Loucy (cell line): ENCODE results near the gene BCAN.
"Not testable (repeated sequence)": the region's sequence is repeated elsewhere in the genome, so short reads cannot be mapped to it uniquely, and the experiment has no call there.

Experiments used
- H2AFZ ChIP-seq: fragments of 200-600 bp; sonication (generic); 2 replicates; pipeline ENCODE4 v1.6.0; 2016; ENCODE audit warnings: antibody characterized with exemption, mild to moderate bottlenecking, low read length, moderate library complexity
- H3F3A ChIP-seq: fragments of 200-600 bp; 2 replicates; pipeline ENCODE4 v1.6.0; 2016; ENCODE audit warnings: antibody characterized with exemption, low read depth, mild to moderate bottlenecking
- H3K27me3 ChIP-seq: fragments of 200-600 bp; sonication (generic); 2 replicates; pipeline ENCODE4 v1.6.1; 2014; ENCODE audit warnings: low read length, mild to moderate bottlenecking; ENCODE audit not compliant: insufficient read depth, poor library complexity, severe bottlenecking
- H3K36me3 ChIP-seq: fragments of 200-600 bp; sonication (generic); 2 replicates; pipeline ENCODE4 v1.6.1; 2016; ENCODE audit warnings: low read length; ENCODE audit not compliant: insufficient read depth
- H3K4me1 ChIP-seq: fragments of 200-600 bp; sonication (generic); 2 replicates; pipeline ENCODE4 v1.5.1; 2014; ENCODE audit warnings: low read length, mild to moderate bottlenecking; ENCODE audit not compliant: insufficient read depth, poor library complexity, severe bottlenecking
- H3K4me2 ChIP-seq: fragments of 200-600 bp; sonication (generic); 2 replicates; pipeline ENCODE4 v1.6.0; 2014; ENCODE audit warnings: antibody characterized with exemption, low read length, low read depth, mild to moderate bottlenecking; ENCODE audit not compliant: poor library complexity, severe bottlenecking
- H3K4me3 ChIP-seq: fragments of 200-600 bp; sonication (generic); 2 replicates; pipeline ENCODE4 v1.5.1; 2014; ENCODE audit warnings: low read length, mild to moderate bottlenecking, mixed read lengths; ENCODE audit not compliant: poor library complexity, severe bottlenecking
- H3K79me2 ChIP-seq: fragments of 200-600 bp; sonication (generic); 2 replicates; pipeline ENCODE4 v1.6.1; 2014; ENCODE audit warnings: low read length; ENCODE audit not compliant: insufficient read depth
- H3K9ac ChIP-seq: fragments of 200-600 bp; sonication (generic); 2 replicates; pipeline ENCODE4 v1.6.0; 2014; ENCODE audit warnings: mild to moderate bottlenecking, low read depth, low read length, moderate library complexity; ENCODE audit not compliant: poor library complexity, severe bottlenecking
- H3K9me2 ChIP-seq: fragments of 200-600 bp; sonication (generic); replicated peaks from 2 replicates; pipeline ENCODE4 v1.6.1; 2016; ENCODE audit warnings: low read depth, low read length, mixed read lengths
- H3K9me3 ChIP-seq: fragments of 200-600 bp; sonication (generic); 2 replicates; pipeline ENCODE4 v1.6.1; 2014; ENCODE audit warnings: mild to moderate bottlenecking, antibody characterized with exemption, low read length, low read depth; ENCODE audit not compliant: insufficient read depth
- H4K20me1 ChIP-seq: fragments of 200-600 bp; sonication (generic); 2 replicates; pipeline ENCODE4 v1.6.0; 2014; ENCODE audit warnings: antibody characterized with exemption, low read length, mild to moderate bottlenecking; ENCODE audit not compliant: insufficient read depth, poor library complexity, severe bottlenecking
- EZH2phosphoT487 ChIP-seq: fragments of 200-600 bp; IDR thresholded peaks from 2 replicates; pipeline ENCODE4 v1.6.1; 2018; ENCODE audit warnings: antibody characterized with exemption, mild to moderate bottlenecking, moderate library complexity, borderline replicate concordance
- TF ChIP-seq, protein P1 (sequence below): fragments of 200-600 bp; sonication (generic); conservative IDR thresholded peaks from 2 replicates; pipeline ENCODE4 v1.5.1; 2014; ENCODE audit warnings: mild to moderate bottlenecking, antibody characterized with exemption, low read length

The BCAN gene

DNA sequence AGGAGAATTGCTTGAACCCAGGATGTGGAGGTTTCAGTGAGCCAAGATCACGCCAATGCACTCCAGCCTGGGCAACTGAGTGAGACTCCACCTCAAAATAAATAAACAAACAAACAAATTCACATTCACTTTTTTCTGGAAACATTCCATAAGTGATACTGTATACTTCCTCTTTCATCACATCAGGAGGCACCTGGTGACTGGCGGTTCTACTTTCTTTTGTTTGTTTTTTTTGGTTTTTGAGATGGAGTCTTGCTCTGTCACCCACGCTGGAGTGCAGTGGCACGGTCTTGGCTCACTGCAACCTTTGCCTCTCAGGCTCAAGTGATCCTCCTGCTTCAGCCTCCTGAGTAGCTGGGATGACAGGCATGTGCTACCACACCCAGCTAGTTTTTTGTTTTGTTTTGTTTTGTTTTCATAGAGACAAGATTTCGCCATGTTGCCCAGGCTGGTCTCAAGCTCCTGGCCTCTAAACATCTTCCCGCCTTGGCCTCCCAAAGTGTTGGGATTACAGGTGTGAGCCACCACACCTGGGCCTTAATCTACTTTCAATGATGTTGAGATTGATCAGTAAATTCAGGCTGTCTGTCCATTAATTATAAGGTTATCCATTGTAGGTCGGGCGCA lies 12.0 kb upstream of the BCAN start:
- Histone ChIP-seq H3K9ac (no peak overlapping the region), H3K4me2 (no peak overlapping the region), H3K27me3 (no peaks in the 10 kb centered on the region), H3K36me3 (no peaks in the 10 kb centered on the region), H3F3A (no peaks in the 10 kb centered on the region), H3K4me3 (no peak overlapping the region), H2AFZ (no peak overlapping the region), H3K4me1 (no peaks in the 10 kb centered on the region), H3K79me2 (no peaks in the 10 kb centered on the region), H4K20me1 (no peaks in the 10 kb centered on the region), H3K9me2 (no peaks in the 10 kb centered on the region), H3K9me3 (no peaks in the 10 kb centered on the region)
- TF ChIP-seq, protein P1, sequence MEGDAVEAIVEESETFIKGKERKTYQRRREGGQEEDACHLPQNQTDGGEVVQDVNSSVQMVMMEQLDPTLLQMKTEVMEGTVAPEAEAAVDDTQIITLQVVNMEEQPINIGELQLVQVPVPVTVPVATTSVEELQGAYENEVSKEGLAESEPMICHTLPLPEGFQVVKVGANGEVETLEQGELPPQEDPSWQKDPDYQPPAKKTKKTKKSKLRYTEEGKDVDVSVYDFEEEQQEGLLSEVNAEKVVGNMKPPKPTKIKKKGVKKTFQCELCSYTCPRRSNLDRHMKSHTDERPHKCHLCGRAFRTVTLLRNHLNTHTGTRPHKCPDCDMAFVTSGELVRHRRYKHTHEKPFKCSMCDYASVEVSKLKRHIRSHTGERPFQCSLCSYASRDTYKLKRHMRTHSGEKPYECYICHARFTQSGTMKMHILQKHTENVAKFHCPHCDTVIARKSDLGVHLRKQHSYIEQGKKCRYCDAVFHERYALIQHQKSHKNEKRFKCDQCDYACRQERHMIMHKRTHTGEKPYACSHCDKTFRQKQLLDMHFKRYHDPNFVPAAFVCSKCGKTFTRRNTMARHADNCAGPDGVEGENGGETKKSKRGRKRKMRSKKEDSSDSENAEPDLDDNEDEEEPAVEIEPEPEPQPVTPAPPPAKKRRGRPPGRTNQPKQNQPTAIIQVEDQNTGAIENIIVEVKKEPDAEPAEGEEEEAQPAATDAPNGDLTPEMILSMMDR = no peak
- no peak for TF ChIP-seq EZH2phosphoT487

DNA sequence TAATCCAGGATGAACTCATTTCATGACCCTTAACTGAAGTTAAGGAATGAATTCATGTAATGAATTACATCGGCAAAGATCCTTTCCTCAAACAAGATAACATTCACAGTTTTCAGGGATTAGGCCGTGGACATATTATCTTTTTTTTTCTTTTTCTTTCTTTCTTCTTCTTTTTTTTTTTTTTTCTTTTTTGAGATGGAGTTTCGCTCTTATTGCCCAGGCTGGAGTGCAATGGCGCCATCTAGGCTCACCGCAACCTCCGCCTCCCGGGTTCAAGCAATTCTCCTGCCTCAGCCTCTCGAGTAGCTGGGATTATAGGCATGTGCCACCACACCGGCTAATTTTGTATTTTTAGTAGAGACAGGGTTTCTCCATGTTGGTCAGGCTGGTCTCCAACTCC lies 10.8 kb upstream of the BCAN start:
- H3K36me3 ChIP-seq, H3K9me2 ChIP-seq, H3K79me2 ChIP-seq, H3K4me2 ChIP-seq, H4K20me1 ChIP-seq, H3K9ac ChIP-seq, H3K9me3 ChIP-seq, H2AFZ ChIP-seq, H3F3A ChIP-seq, H3K4me1 ChIP-seq, H3K4me3 ChIP-seq, H3K27me3 ChIP-seq: not testable (repeated sequence)
- TF ChIP-seq, protein P1 = 0 out of 2 replicates have a peak, but pooled peaks have one; percentile 17

DNA sequence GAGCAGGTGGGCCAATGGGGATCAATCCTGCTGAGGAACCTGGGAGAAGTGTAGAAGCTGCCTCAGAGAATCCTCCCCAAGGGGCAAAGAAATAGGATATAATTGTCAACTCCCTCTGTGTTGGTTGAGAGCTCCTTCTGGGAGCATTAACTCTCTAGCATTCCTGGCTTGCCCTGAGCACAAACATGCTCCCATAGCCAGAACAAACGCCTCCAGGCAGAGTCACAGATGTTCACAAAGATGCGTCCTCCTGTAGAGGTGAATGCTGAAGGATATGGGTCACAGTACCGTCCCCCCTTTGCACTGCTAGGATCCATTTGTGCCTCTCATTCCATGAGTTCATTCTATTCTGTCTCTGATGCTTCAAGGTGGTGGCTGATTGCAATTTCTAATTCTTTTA lies 9.6 kb upstream of the BCAN start:
- TF ChIP-seq, protein P1 = no peak
- no peak for TF ChIP-seq EZH2phosphoT487
- Histone ChIP-seq H3K79me2 (no peaks in the 10 kb centered on the region), H3K36me3 (no peaks in the 10 kb centered on the region), H3K9ac (no peak overlapping the region), H3K9me3 (no peaks in the 10 kb centered on the region), H3K27me3 (no peaks in the 10 kb centered on the region), H2AFZ (no peak overlapping the region), H3K9me2 (no peaks in the 10 kb centered on the region), H3K4me2 (no peak overlapping the region), H3K4me3 (no peak overlapping the region), H3F3A (no peaks in the 10 kb centered on the region), H3K4me1 (peaks cover 3% of the 10 kb centered on the region), H4K20me1 (no peaks in the 10 kb centered on the region)
